ENCODE results near the gene GPR146. TPM values are rescaled to one million over a fixed set of nuclear protein-coding genes. Genes with fewer than 3 reads are reported as not detected.
"Not testable (repeated sequence)": the region's sequence is repeated elsewhere in the genome, so short reads cannot be mapped to it uniquely, and the experiment has no call there.

The GPR146 gene
- polyA plus RNA-seq, 2 donors: 4.5 to 6.3 TPM

GRCh38 chr7:1001069-1001770, 43.1 kb upstream of the GPR146 start:
- not testable (repeated sequence) for H3K27me3 ChIP-seq (ENCODE audit: control insufficient read depth in 1 of 2, insufficient read depth in 2 of 2, low read length in 2 of 2); H3K4me3 ChIP-seq (ENCODE audit: low read depth in 1 of 2, low read length in 2 of 2); H3K27ac ChIP-seq (ENCODE audit: low read depth in 2 of 2, low read length in 1 of 2); H3K4me1 ChIP-seq (ENCODE audit: control insufficient read depth in 2 of 2, insufficient read depth in 2 of 2, low read length in 1 of 2); H3K9me3 ChIP-seq (ENCODE audit: control insufficient read depth in 2 of 2, insufficient read depth in 1 of 2, low read depth in 1 of 2, low read length in 1 of 2)
- H3K36me3 ChIP-seq (ENCODE audit: control insufficient read depth in 2 of 2, insufficient read depth in 2 of 2, low read length in 1 of 2): peaks cover 0 to 11% of the 10 kb centered on the region in 2 donors
- 90 to 92% methylated on average over 14 of the region's 14 CpGs for WGBS, 2 donors

GRCh38 chr7:1002026-1002425, 42.3 kb upstream of the GPR146 start:
- not testable (repeated sequence) for H3K9me3 ChIP-seq (ENCODE audit: control insufficient read depth in 2 of 2, insufficient read depth in 1 of 2, low read depth in 1 of 2, low read length in 1 of 2); H3K27ac ChIP-seq (ENCODE audit: low read depth in 2 of 2, low read length in 1 of 2); H3K27me3 ChIP-seq (ENCODE audit: control insufficient read depth in 1 of 2, insufficient read depth in 2 of 2, low read length in 2 of 2); H3K4me3 ChIP-seq (ENCODE audit: low read depth in 1 of 2, low read length in 2 of 2); H3K4me1 ChIP-seq (ENCODE audit: control insufficient read depth in 2 of 2, insufficient read depth in 2 of 2, low read length in 1 of 2)
- H3K36me3 ChIP-seq (ENCODE audit: control insufficient read depth in 2 of 2, insufficient read depth in 2 of 2, low read length in 1 of 2): peaks cover 0 to 13% of the 10 kb centered on the region in 2 donors
- WGBS, 2 donors: 92 to 100% methylated on average over 2 to 4 of the region's 4 CpGs

GRCh38 chr7:1002445-1002844, 41.9 kb upstream of the GPR146 start:
- H3K4me3 ChIP-seq (ENCODE audit: low read depth in 1 of 2, low read length in 2 of 2): not testable (repeated sequence)
- 93 to 100% methylated on average over 2 to 5 of the region's 7 CpGs for WGBS, 2 donors
- H3K36me3 ChIP-seq (ENCODE audit: control insufficient read depth in 2 of 2, insufficient read depth in 2 of 2, low read length in 1 of 2): peaks cover 0 to 13% of the 10 kb centered on the region in 2 donors

GRCh38 chr7:1004018-1004852, 40.1 kb upstream of the GPR146 start:
- no peak overlapping the region for H3K4me3 ChIP-seq (ENCODE audit: low read depth in 1 of 2, low read length in 2 of 2)
- H3K4me1 ChIP-seq (ENCODE audit: control insufficient read depth in 2 of 2, insufficient read depth in 2 of 2, low read length in 1 of 2): peaks cover 0 to 6% of the 10 kb centered on the region in 2 donors
- H3K9me3 ChIP-seq (ENCODE audit: control insufficient read depth in 2 of 2, insufficient read depth in 1 of 2, low read depth in 1 of 2, low read length in 1 of 2): no peaks in the 10 kb centered on the region
- no peak overlapping the region for H3K27ac ChIP-seq (ENCODE audit: low read depth in 2 of 2, low read length in 1 of 2)
- H3K27me3 ChIP-seq (ENCODE audit: control insufficient read depth in 1 of 2, insufficient read depth in 2 of 2, low read length in 2 of 2): no peaks in the 10 kb centered on the region
- H3K36me3 ChIP-seq (ENCODE audit: control insufficient read depth in 2 of 2, insufficient read depth in 2 of 2, low read length in 1 of 2): peaks cover 0 to 15% of the 10 kb centered on the region in 2 donors
- WGBS, 2 donors: 83 to 90% methylated on average over 26 to 32 of the region's 32 CpGs

More at GRCh38 chr7:1002445-1002844, 41.9 kb upstream of the GPR146 start:
- H3K9me3 ChIP-seq (ENCODE audit: control insufficient read depth in 2 of 2, insufficient read depth in 1 of 2, low read depth in 1 of 2, low read length in 1 of 2); H3K27me3 ChIP-seq (ENCODE audit: control insufficient read depth in 1 of 2, insufficient read depth in 2 of 2, low read length in 2 of 2); H3K27ac ChIP-seq (ENCODE audit: low read depth in 2 of 2, low read length in 1 of 2); H3K4me1 ChIP-seq (ENCODE audit: control insufficient read depth in 2 of 2, insufficient read depth in 2 of 2, low read length in 1 of 2): not testable (repeated sequence)

GRCh38 chr7:1005303-1005702, 39.0 kb upstream of the GPR146 start:
- no peaks in the 10 kb centered on the region for H3K9me3 ChIP-seq (ENCODE audit: control insufficient read depth in 2 of 2, insufficient read depth in 1 of 2, low read depth in 1 of 2, low read length in 1 of 2)
- no peaks in the 10 kb centered on the region for H3K27me3 ChIP-seq (ENCODE audit: control insufficient read depth in 1 of 2, insufficient read depth in 2 of 2, low read length in 2 of 2)
- peaks cover 0 to 6% of the 10 kb centered on the region in 2 donors for H3K4me1 ChIP-seq (ENCODE audit: control insufficient read depth in 2 of 2, insufficient read depth in 2 of 2, low read length in 1 of 2)
- WGBS, 2 donors: 94 to 96% methylated on average over 21 of the region's 21 CpGs
- no peak overlapping the region for H3K27ac ChIP-seq (ENCODE audit: low read depth in 2 of 2, low read length in 1 of 2)
- H3K4me3 ChIP-seq (ENCODE audit: low read depth in 1 of 2, low read length in 2 of 2): no peak overlapping the region
- H3K36me3 ChIP-seq (ENCODE audit: control insufficient read depth in 2 of 2, insufficient read depth in 2 of 2, low read length in 1 of 2): peaks cover 0 to 19% of the 10 kb centered on the region in 2 donors

- H3K27me3 ChIP-seq (ENCODE audit: control insufficient read depth in 1 of 2, insufficient read depth in 2 of 2, low read length in 2 of 2): no peaks in the 10 kb centered on the region
- WGBS, 2 donors: 61 to 70% methylated on average over 14 to 15 of the region's 15 CpGs
- H3K36me3 ChIP-seq (ENCODE audit: control insufficient read depth in 2 of 2, insufficient read depth in 2 of 2, low read length in 1 of 2): peaks cover 0 to 19% of the 10 kb centered on the region in 2 donors
- H3K27ac ChIP-seq (ENCODE audit: low read depth in 2 of 2, low read length in 1 of 2): no peak overlapping the region
- peaks cover 2 to 18% of the 10 kb centered on the region in 2 donors for H3K4me1 ChIP-seq (ENCODE audit: control insufficient read depth in 2 of 2, insufficient read depth in 2 of 2, low read length in 1 of 2)
- H3K9me3 ChIP-seq (ENCODE audit: control insufficient read depth in 2 of 2, insufficient read depth in 1 of 2, low read depth in 1 of 2, low read length in 1 of 2): no peaks in the 10 kb centered on the region
- H3K4me3 ChIP-seq (ENCODE audit: low read depth in 1 of 2, low read length in 2 of 2): no peak overlapping the region
Observed at GRCh38 chr7:1007901-1008300, 36.4 kb upstream of the GPR146 start.

- no peaks in the 10 kb centered on the region for H3K9me3 ChIP-seq (ENCODE audit: control insufficient read depth in 2 of 2, insufficient read depth in 1 of 2, low read depth in 1 of 2, low read length in 1 of 2)
- peaks cover 0 to 19% of the 10 kb centered on the region in 2 donors for H3K36me3 ChIP-seq (ENCODE audit: control insufficient read depth in 2 of 2, insufficient read depth in 2 of 2, low read length in 1 of 2)
- 94% methylated on average over 37 of the region's 37 CpGs for whole genome bisulfite sequencing, 2 donors
- H3K4me3 ChIP-seq (ENCODE audit: low read depth in 1 of 2, low read length in 2 of 2): no peak overlapping the region
- no peak overlapping the region for H3K27ac ChIP-seq (ENCODE audit: low read depth in 2 of 2, low read length in 1 of 2)
- H3K4me1 ChIP-seq (ENCODE audit: control insufficient read depth in 2 of 2, insufficient read depth in 2 of 2, low read length in 1 of 2): peaks cover 6 to 19% of the 10 kb centered on the region in 2 donors
- H3K27me3 ChIP-seq (ENCODE audit: control insufficient read depth in 1 of 2, insufficient read depth in 2 of 2, low read length in 2 of 2): no peaks in the 10 kb centered on the region
Observed at GRCh38 chr7:1008733-1009363, 35.5 kb upstream of the GPR146 start.

GRCh38 chr7:1009747-1010146, 34.6 kb upstream of the GPR146 start:
- 94 to 95% methylated on average over 22 of the region's 22 CpGs for WGBS, 2 donors
- Histone ChIP-seq H3K4me3 (ENCODE audit: low read depth in 1 of 2, low read length in 2 of 2) (no peak overlapping the region), H3K27me3 (ENCODE audit: control insufficient read depth in 1 of 2, insufficient read depth in 2 of 2, low read length in 2 of 2) (no peaks in the 10 kb centered on the region), H3K36me3 (ENCODE audit: control insufficient read depth in 2 of 2, insufficient read depth in 2 of 2, low read length in 1 of 2) (peaks cover 0 to 19% of the 10 kb centered on the region in 2 donors), H3K9me3 (ENCODE audit: control insufficient read depth in 2 of 2, insufficient read depth in 1 of 2, low read depth in 1 of 2, low read length in 1 of 2) (no peaks in the 10 kb centered on the region), H3K4me1 (ENCODE audit: control insufficient read depth in 2 of 2, insufficient read depth in 2 of 2, low read length in 1 of 2) (peaks cover 6 to 21% of the 10 kb centered on the region in 2 donors), H3K27ac (ENCODE audit: low read depth in 2 of 2, low read length in 1 of 2) (no peak overlapping the region)

- 84 to 86% methylated on average over 13 of the region's 13 CpGs for WGBS, 2 donors
- Histone ChIP-seq H3K36me3 (ENCODE audit: control insufficient read depth in 2 of 2, insufficient read depth in 2 of 2, low read length in 1 of 2) (peaks cover 0 to 18% of the 10 kb centered on the region in 2 donors), H3K9me3 (ENCODE audit: control insufficient read depth in 2 of 2, insufficient read depth in 1 of 2, low read depth in 1 of 2, low read length in 1 of 2) (no peaks in the 10 kb centered on the region), H3K27ac (ENCODE audit: low read depth in 2 of 2, low read length in 1 of 2) (no peak overlapping the region), H3K4me1 (ENCODE audit: control insufficient read depth in 2 of 2, insufficient read depth in 2 of 2, low read length in 1 of 2) (peaks cover 6 to 25% of the 10 kb centered on the region in 2 donors), H3K4me3 (ENCODE audit: low read depth in 1 of 2, low read length in 2 of 2) (no peak overlapping the region), H3K27me3 (ENCODE audit: control insufficient read depth in 1 of 2, insufficient read depth in 2 of 2, low read length in 2 of 2) (no peaks in the 10 kb centered on the region)
Observed at GRCh38 chr7:1010226-1010625, 34.1 kb upstream of the GPR146 start.
